GM12878 (cell line): ENCODE measurements around the gene PRTN3. TPM values are rescaled to one million over a fixed set of nuclear protein-coding genes. Genes with fewer than 3 reads are reported as not detected.
A peak's percentile ranks its signal among the peaks of the same experiment; 100 is the strongest.

Experiments
- CHD4 ChIP-seq: fragments of 200-600 bp; sonication (generic); IDR thresholded peaks from 2 replicates; pipeline ENCODE4 v1.6.1; 2016; ENCODE audit warnings: mild to moderate bottlenecking
- RBBP5 ChIP-seq: fragments of 200-600 bp; sonication (generic); conservative IDR thresholded peaks from 2 replicates; pipeline ENCODE4 v1.6.1; 2016
- ZNF384 ChIP-seq: IDR thresholded peaks from 2 replicates; pipeline ENCODE4 v1.6.1; 2012; ENCODE audit warnings: low read depth, mild to moderate bottlenecking, low read length, improper control_type of control experiment, borderline replicate concordance
- polyA plus RNA-seq, 11 experiments: library from polyadenylated mRNA; depleted of rRNA in 4 of 11; unstranded in 6 of 11; stranded (reverse) in 5 of 11; fragments of >200 nt; fragmentation: Nextera tagmentation in 4 of 11; fragmentation: Illumina TruSeq in 1 of 11; extraction: Ambion mirVana in 4 of 11; extraction: Trizol in 1 of 11; gene quantifications; 1 replicate in 1 of 11; 2 replicates in 10 of 11; pipeline versions ENCODE4 v1.2.1 to v1.2.3, GENCODE V29; 2011 to 2016; ENCODE audit warnings: inconsistent platforms in 2 of 11, missing spikeins in 2 of 11, low read depth in 1 of 11
- total RNA-seq, 4 experiments: library from RNA; depleted of rRNA in 3 of 4; stranded (reverse); fragments of >200 nt in 3 of 4; fragmentation: Illumina TruSeq in 1 of 4; extraction: Trizol in 1 of 4; gene quantifications; 2 replicates each; pipeline versions ENCODE4 v1.2.1 to v1.2.3, GENCODE V29; 2013 to 2021
- TF ChIP-seq, protein P1 (sequence below): fragments of 450-650 bp; IDR thresholded peaks from 2 replicates; pipeline ENCODE4 v1.6.1; 2018; ENCODE audit warnings: mild to moderate bottlenecking, low read depth, moderate library complexity; ENCODE audit not compliant: partially characterized antibody
- TF ChIP-seq, protein P2 (sequence below): IDR thresholded peaks from 2 replicates; pipeline ENCODE4 v1.6.1; 2011; ENCODE audit warnings: borderline replicate concordance, low read depth, mild to moderate bottlenecking, moderate library complexity, low read length; ENCODE audit not compliant: insufficient read depth, poor library complexity, severe bottlenecking
- TF ChIP-seq, protein P3 (sequence below): fragments of 450-650 bp; IDR thresholded peaks from 2 replicates; pipeline ENCODE4 v1.6.1; 2016; ENCODE audit warnings: mild to moderate bottlenecking, moderate library complexity, borderline replicate concordance

Gene PRTN3
- total and polyA plus RNA-seq, 10 of the 15 experiments (the other 5 are each of a cell fraction or from before 2014, with no cell fraction given), result 0.08 TPM; not detected in 9

DNA sequence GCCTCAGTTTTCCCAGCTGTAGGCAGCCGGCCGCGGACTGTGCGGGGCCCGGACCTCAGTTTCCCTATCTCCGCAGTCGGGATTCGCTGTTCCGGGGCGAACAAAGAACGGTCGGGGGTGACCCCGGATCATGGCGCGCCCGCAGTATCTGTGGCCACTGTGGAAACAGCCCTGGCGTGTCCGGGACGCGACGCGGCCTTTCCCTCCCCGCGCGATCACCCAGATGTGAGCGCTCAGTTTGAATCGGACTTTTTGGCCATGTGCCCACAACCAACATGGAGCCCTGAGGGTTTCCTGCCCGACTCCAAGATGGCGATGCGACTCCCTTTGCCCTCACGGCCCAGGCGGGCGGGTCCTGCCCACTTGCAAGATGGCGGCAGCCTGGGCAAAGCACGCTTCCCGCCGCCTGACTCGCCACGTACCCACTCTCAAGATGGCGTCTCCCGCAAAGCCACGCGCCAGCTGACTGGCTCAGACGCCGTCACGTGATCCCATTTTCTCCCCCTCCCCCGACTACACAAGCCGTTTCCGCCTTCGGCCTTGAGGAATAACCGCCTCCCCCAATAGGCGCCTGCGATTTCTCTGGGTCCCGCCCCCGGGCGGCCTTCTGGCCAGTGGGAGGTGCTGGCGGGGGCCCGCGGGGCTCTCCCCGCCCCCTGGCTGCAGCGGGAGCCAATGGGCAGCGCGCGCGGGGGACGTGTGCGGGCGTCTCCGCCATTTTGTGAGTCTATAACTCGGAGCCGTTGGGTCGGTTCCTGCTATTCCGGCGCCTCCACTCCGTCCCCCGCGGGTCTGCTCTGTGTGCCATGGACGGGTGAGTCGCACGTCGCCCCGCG is 43.9 kb upstream of the PRTN3 start, which contains the start of gene PTBP1 (continued):
- TF ChIP-seq, protein P1, sequence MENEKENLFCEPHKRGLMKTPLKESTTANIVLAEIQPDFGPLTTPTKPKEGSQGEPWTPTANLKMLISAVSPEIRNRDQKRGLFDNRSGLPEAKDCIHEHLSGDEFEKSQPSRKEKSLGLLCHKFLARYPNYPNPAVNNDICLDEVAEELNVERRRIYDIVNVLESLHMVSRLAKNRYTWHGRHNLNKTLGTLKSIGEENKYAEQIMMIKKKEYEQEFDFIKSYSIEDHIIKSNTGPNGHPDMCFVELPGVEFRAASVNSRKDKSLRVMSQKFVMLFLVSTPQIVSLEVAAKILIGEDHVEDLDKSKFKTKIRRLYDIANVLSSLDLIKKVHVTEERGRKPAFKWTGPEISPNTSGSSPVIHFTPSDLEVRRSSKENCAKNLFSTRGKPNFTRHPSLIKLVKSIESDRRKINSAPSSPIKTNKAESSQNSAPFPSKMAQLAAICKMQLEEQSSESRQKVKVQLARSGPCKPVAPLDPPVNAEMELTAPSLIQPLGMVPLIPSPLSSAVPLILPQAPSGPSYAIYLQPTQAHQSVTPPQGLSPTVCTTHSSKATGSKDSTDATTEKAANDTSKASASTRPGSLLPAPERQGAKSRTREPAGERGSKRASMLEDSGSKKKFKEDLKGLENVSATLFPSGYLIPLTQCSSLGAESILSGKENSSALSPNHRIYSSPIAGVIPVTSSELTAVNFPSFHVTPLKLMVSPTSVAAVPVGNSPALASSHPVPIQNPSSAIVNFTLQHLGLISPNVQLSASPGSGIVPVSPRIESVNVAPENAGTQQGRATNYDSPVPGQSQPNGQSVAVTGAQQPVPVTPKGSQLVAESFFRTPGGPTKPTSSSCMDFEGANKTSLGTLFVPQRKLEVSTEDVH, result no peak
- TF ChIP-seq, protein P2, sequence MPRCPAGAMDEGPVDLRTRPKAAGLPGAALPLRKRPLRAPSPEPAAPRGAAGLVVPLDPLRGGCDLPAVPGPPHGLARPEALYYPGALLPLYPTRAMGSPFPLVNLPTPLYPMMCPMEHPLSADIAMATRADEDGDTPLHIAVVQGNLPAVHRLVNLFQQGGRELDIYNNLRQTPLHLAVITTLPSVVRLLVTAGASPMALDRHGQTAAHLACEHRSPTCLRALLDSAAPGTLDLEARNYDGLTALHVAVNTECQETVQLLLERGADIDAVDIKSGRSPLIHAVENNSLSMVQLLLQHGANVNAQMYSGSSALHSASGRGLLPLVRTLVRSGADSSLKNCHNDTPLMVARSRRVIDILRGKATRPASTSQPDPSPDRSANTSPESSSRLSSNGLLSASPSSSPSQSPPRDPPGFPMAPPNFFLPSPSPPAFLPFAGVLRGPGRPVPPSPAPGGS, result no peak
- TF ChIP-seq, protein P3, sequence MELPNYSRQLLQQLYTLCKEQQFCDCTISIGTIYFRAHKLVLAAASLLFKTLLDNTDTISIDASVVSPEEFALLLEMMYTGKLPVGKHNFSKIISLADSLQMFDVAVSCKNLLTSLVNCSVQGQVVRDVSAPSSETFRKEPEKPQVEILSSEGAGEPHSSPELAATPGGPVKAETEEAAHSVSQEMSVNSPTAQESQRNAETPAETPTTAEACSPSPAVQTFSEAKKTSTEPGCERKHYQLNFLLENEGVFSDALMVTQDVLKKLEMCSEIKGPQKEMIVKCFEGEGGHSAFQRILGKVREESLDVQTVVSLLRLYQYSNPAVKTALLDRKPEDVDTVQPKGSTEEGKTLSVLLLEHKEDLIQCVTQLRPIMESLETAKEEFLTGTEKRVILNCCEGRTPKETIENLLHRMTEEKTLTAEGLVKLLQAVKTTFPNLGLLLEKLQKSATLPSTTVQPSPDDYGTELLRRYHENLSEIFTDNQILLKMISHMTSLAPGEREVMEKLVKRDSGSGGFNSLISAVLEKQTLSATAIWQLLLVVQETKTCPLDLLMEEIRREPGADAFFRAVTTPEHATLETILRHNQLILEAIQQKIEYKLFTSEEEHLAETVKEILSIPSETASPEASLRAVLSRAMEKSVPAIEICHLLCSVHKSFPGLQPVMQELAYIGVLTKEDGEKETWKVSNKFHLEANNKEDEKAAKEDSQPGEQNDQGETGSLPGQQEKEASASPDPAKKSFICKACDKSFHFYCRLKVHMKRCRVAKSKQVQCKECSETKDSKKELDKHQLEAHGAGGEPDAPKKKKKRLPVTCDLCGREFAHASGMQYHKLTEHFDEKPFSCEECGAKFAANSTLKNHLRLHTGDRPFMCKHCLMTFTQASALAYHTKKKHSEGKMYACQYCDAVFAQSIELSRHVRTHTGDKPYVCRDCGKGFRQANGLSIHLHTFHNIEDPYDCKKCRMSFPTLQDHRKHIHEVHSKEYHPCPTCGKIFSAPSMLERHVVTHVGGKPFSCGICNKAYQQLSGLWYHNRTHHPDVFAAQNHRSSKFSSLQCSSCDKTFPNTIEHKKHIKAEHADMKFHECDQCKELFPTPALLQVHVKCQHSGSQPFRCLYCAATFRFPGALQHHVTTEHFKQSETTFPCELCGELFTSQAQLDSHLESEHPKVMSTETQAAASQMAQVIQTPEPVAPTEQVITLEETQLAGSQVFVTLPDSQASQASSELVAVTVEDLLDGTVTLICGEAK, result peak; percentile 83; the same call in 1 of the 2 replicates
- no peak for TF ChIP-seq RBBP5
- no peak for TF ChIP-seq ZNF384
- no peak for TF ChIP-seq CHD4
